Adipocyte (in vitro differentiated cells): ENCODE results near the gene MPHOSPH10.
"Not testable (repeated sequence)": the region's sequence is repeated elsewhere in the genome, so short reads cannot be mapped to it uniquely, and the experiment has no call there.

Source experiments
- DNase-seq: peaks from one replicate; pipeline ENCODE4 v3.0.0-alpha.2; 2015; ENCODE audit warnings: low read depth
- H3K27me3 ChIP-seq: replicated peaks from 2 replicates; pipeline ENCODE4 v1.7.0; 2013; ENCODE audit warnings: mild to moderate bottlenecking, low read length, moderate library complexity; ENCODE audit not compliant: control insufficient read depth, insufficient read depth
- H3K36me3 ChIP-seq: 2 replicates; pipeline ENCODE4 v1.7.0; 2013; ENCODE audit warnings: low read length, mild to moderate bottlenecking, moderate library complexity; ENCODE audit not compliant: control insufficient read depth, insufficient read depth, severe bottlenecking
- H3K4me1 ChIP-seq: 2 replicates; pipeline ENCODE4 v1.7.0; 2013; ENCODE audit warnings: mild to moderate bottlenecking, low read length, moderate library complexity; ENCODE audit not compliant: control insufficient read depth, insufficient read depth
- H3K4me3 ChIP-seq: 2 replicates; pipeline ENCODE4 v1.7.0; 2013; ENCODE audit warnings: mild to moderate bottlenecking, low read length, moderate library complexity
- H3K9ac ChIP-seq: 2 replicates; pipeline ENCODE4 v1.7.0; 2013; ENCODE audit warnings: mild to moderate bottlenecking, low read length, moderate library complexity
- H3K9me3 ChIP-seq: 2 replicates; pipeline ENCODE4 v1.7.0; 2013; ENCODE audit warnings: mild to moderate bottlenecking, low read length, moderate library complexity; ENCODE audit not compliant: control insufficient read depth

MPHOSPH10 gene

DNA sequence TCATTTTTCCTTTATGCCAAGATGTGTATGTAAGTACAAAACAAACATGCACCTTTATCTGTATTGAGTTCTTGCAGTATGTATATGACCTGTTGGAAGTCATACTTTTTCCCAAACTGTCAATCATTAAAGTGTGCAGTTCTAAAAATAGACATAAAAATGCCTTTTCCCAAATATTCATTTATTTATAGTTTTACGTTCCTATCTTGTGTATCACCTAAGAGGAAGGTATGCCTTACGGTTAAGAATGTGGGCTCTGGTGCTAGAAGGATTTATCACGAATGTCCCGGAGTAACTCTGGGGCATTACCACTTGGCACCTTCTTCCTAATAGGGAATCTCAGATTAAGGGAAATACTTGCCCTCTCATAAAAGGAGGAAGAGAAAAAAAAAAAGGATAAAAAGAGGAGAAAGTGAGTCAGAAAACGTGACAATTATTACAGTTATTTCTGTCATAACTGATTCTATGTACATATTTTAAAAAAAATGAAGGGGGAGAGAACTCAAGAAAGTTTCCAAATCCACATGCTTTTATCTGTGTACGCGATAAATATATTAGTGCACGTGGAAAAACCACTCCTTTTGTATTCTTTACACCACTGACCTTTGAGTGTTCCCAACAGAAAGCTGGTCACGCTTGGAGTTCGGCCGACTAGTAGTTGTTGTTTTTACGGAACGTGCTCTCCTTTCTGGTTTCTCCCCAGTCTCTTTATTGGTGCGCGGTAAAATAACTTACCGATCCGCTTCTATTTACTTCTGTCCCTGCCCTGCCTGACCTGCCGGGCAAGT, 1.1 kb upstream of the MPHOSPH10 start:
- Histone ChIP-seq H3K9me3 (no peaks in the 10 kb centered on the region), H3K36me3 (peaks cover 15% of the 10 kb centered on the region), H3K4me1 (peaks cover 31% of the 10 kb centered on the region), H3K4me3 (peak overlapping the region; percentile 87), H3K27me3 (no peaks in the 10 kb centered on the region), H3K9ac (peak overlapping the region; percentile 95)
- DNase-seq: peak; percentile 42

DNA sequence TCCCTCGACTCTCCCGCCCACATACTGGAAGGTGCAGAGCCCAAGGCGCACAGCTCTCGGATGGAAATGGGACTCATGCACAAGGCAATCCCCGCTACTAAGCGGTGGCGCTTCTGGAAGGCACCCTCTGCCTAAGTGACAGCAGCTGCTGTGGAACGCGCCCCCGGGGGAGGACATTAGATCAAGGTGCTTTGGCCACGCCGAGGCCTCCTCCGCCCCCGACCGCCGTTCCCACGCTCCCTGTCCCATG, 607 bp upstream of the MPHOSPH10 start:
- H3K9me3 ChIP-seq: no peaks in the 10 kb centered on the region
- DNase-seq: no peak
- H3K36me3 ChIP-seq: peaks cover 20% of the 10 kb centered on the region
- peak overlapping the region; percentile 87 for H3K4me3 ChIP-seq
- H3K9ac ChIP-seq: peak overlapping the region; percentile 95
- H3K4me1 ChIP-seq: peaks cover 31% of the 10 kb centered on the region
- no peaks in the 10 kb centered on the region for H3K27me3 ChIP-seq

- Histone ChIP-seq H3K27me3 (no peaks in the 10 kb centered on the region), H3K9ac (peak overlapping the region; percentile 95), H3K36me3 (peaks cover 29% of the 10 kb centered on the region), H3K9me3 (no peaks in the 10 kb centered on the region), H3K4me3 (peak overlapping the region; percentile 87), H3K4me1 (peaks cover 31% of the 10 kb centered on the region)
- peak; percentile 48 for DNase-seq
Measured at GRCh38 chr2:71130905-71131244, 441 bp downstream of the MPHOSPH10 start.

GRCh38 chr2:71131387-71132166, 1.1 kb downstream of the MPHOSPH10 start:
- DNase-seq, H3K9me3 ChIP-seq, H3K27me3 ChIP-seq: not testable (repeated sequence)
- peaks cover 31% of the 10 kb centered on the region for H3K4me1 ChIP-seq
- peak overlapping the region; percentile 87 for H3K4me3 ChIP-seq
- peak overlapping the region; percentile 95 for H3K9ac ChIP-seq
- H3K36me3 ChIP-seq: peaks cover 36% of the 10 kb centered on the region

DNA sequence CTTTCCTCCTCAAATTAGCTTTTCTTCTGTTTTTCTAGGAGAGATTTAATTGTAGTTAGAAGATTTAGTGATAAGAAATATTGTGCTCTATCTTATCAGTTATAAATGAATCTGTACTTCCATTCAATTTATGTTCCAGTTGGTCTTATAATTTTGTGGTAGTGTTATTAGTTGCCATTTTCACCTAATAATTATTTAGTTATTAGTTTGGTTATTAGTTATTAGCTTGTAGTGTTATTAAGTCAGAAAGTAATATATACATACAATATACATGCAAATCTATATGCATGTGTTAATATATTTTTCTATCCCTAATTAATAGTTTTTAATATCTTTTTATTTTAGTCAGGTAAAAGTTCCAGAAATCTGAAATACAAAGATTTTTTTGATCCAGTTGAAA, 3.2 kb downstream of the MPHOSPH10 start:
- peaks cover 56% of the 10 kb centered on the region for H3K36me3 ChIP-seq
- DNase-seq: no peak
- no peak overlapping the region for H3K9ac ChIP-seq
- H3K27me3 ChIP-seq: no peaks in the 10 kb centered on the region
- no peaks in the 10 kb centered on the region for H3K9me3 ChIP-seq
- no peak overlapping the region for H3K4me3 ChIP-seq
- H3K4me1 ChIP-seq: peaks cover 21% of the 10 kb centered on the region

DNA sequence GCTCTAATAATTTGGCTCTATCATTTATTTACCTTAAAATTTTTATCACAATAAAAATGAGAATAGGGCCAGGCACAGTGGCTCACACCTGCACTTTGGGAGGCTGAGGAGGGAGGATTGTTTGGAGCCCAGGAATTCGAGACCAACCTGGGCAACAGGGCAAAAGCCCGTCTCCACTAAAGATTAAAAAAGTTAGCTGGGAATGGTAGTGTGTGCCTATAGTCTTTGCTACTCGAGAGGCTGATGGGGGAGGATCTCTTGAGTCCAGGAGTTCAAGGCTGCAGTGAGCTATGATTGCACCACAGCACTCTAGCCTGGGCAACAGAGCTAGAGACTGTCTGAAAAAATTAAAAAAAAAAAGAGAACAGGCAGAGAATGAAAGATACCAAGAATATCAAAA, 5.7 kb downstream of the MPHOSPH10 start:
- no peaks in the 10 kb centered on the region for H3K9me3 ChIP-seq
- peaks cover 80% of the 10 kb centered on the region for H3K36me3 ChIP-seq
- no peaks in the 10 kb centered on the region for H3K27me3 ChIP-seq
- no peak for DNase-seq
- no peak overlapping the region for H3K4me3 ChIP-seq
- H3K9ac ChIP-seq: no peak overlapping the region
- peaks cover 16% of the 10 kb centered on the region for H3K4me1 ChIP-seq

- Histone ChIP-seq H3K9me3 (no peaks in the 10 kb centered on the region), H3K4me3 (no peak overlapping the region), H3K4me1 (no peaks in the 10 kb centered on the region), H3K36me3 (peaks cover 94% of the 10 kb centered on the region), H3K27me3 (no peaks in the 10 kb centered on the region), H3K9ac (no peak overlapping the region)
- no peak for DNase-seq
Measured at GRCh38 chr2:71143782-71144181, 13.3 kb downstream of the MPHOSPH10 start.

DNA sequence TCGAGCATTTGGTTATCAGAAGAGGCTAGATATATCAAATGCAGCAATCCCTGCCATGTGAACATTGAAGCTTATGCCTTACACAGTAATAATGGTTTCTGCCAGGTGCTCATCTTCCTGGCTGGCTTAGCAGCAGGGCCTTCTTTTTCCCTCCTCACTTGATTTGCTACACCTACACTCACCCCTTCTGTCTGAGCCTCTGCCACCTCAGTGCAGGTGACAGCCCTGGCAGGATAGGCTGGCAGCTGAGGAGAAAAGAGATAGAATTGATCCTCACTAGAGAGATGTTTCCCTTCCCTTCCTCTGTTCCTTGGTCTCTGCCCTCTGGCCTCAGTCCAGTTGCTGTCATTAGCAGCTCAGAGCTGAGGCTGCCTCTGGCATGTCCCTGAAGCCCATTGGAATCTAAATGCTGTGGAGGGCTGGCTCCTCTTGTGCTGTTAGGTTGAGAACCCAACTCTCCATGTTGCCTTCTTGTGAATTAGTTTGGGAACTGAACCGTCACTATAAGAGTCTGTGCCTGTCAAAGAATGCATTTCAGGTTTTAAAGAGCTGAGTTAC, 18.2 kb downstream of the MPHOSPH10 start:
- Histone ChIP-seq H3K4me3 (no peak overlapping the region), H3K27me3 (no peaks in the 10 kb centered on the region), H3K4me1 (no peaks in the 10 kb centered on the region), H3K9me3 (no peaks in the 10 kb centered on the region), H3K36me3 (peaks cover 67% of the 10 kb centered on the region), H3K9ac (no peak overlapping the region)
- no peak for DNase-seq

GRCh38 chr2:71150082-71150816, 19.8 kb downstream of the MPHOSPH10 start:
- H3K9ac ChIP-seq: no peak overlapping the region
- peaks cover 51% of the 10 kb centered on the region for H3K36me3 ChIP-seq
- no peak for DNase-seq
- H3K4me1 ChIP-seq: no peaks in the 10 kb centered on the region
- H3K9me3 ChIP-seq: no peaks in the 10 kb centered on the region
- H3K4me3 ChIP-seq: no peak overlapping the region
- H3K27me3 ChIP-seq: peaks cover 16% of the 10 kb centered on the region

GRCh38 chr2:71151620-71152019, 21.2 kb downstream of the MPHOSPH10 start:
- H3K27me3 ChIP-seq: peaks cover 23% of the 10 kb centered on the region
- no peaks in the 10 kb centered on the region for H3K9me3 ChIP-seq
- no peaks in the 10 kb centered on the region for H3K4me1 ChIP-seq
- peaks cover 39% of the 10 kb centered on the region for H3K36me3 ChIP-seq
- H3K9ac ChIP-seq: no peak overlapping the region
- H3K4me3 ChIP-seq: no peak overlapping the region
- no peak for DNase-seq

GRCh38 chr2:71153585-71154224, 23.3 kb downstream of the MPHOSPH10 start:
- no peaks in the 10 kb centered on the region for H3K4me1 ChIP-seq
- H3K9me3 ChIP-seq: no peaks in the 10 kb centered on the region
- no peak overlapping the region for H3K9ac ChIP-seq
- peaks cover 23% of the 10 kb centered on the region for H3K27me3 ChIP-seq
- H3K4me3 ChIP-seq: no peak overlapping the region
- no peak for DNase-seq
- H3K36me3 ChIP-seq: peaks cover 20% of the 10 kb centered on the region
